H1 (cell line): Measurements from ENCODE around the gene RAD51D. TPM values are rescaled to one million over a fixed set of nuclear protein-coding genes. Genes with fewer than 3 reads are reported as not detected.

Experiments
- CTCF ChIA-PET: fragments of 300-600 bp; sonication (Branson Sonifier 250); formaldehyde crosslinking; loops from one replicate; lab custom pipeline; 2021; ENCODE audit not compliant: partially characterized antibody; lab: Charles Lee
- POLR2A ChIA-PET: fragments of 300-600 bp; sonication (Branson Sonifier 250); formaldehyde crosslinking; loops from one replicate; lab custom pipeline; 2021; ENCODE audit warnings: inconsistent platforms; ENCODE audit not compliant: partially characterized antibody; lab: Charles Lee
- DNase-seq, 2 experiments: peaks; one replicate each; pipeline versions ENCODE4 v3.0.0 to v3.0.0-alpha.2; 2010 to 2022; ENCODE audit warnings: low spot score in 2 of 2, low read depth in 1 of 2, mixed read lengths in 1 of 2
- FAIRE-seq: peaks from 2 replicates; lab custom pipeline; 2011; peaks lifted over from hg19 to GRCh38; lab: Jason Lieb, UNC
- H2AFZ ChIP-seq: 2 replicates; pipeline ENCODE4 v1.8.1; 2012; ENCODE audit warnings: low read length, inconsistent platforms
- H2AK5ac ChIP-seq: 2 replicates; pipeline ENCODE4 v1.6.1; 2013; ENCODE audit warnings: low read depth, low read length
- H2BK120ac ChIP-seq: replicated peaks from 2 replicates; pipeline ENCODE3; 2013; ENCODE audit warnings: low read depth, low read length, inconsistent platforms
- H2BK12ac ChIP-seq: 2 replicates; pipeline ENCODE4 v1.6.1; 2013; ENCODE audit warnings: low read depth, low read length
- H2BK15ac ChIP-seq: 2 replicates; pipeline ENCODE4 v1.6.1; 2013; ENCODE audit warnings: low read length
- H2BK20ac ChIP-seq: 2 replicates; pipeline ENCODE4 v1.6.1; 2013; ENCODE audit warnings: low read length
- H2BK5ac ChIP-seq: 2 replicates; pipeline ENCODE4 v1.6.1; 2013; ENCODE audit warnings: low read depth, low read length
- H3K14ac ChIP-seq: 2 replicates; pipeline ENCODE4 v1.6.1; 2013; ENCODE audit warnings: inconsistent platforms; ENCODE audit not compliant: insufficient read length
- H3K18ac ChIP-seq: 2 replicates; pipeline ENCODE4 v1.6.1; 2013; ENCODE audit warnings: low read length; ENCODE audit errors: extremely low read depth
- H3K23ac ChIP-seq: 2 replicates; pipeline ENCODE4 v1.6.1; 2013; ENCODE audit warnings: inconsistent platforms; ENCODE audit not compliant: insufficient read length
- H3K23me2 ChIP-seq: 2 replicates; pipeline ENCODE4 v1.6.1; 2013; ENCODE audit warnings: low read depth, low read length
- H3K27ac ChIP-seq: 2 replicates; pipeline ENCODE4 v1.6.1; 2011; ENCODE audit warnings: low read depth, low read length, inconsistent platforms
- H3K27me3 ChIP-seq, 4 experiments: replicated peaks in 1 of 4; 1 replicate in 1 of 4; 2 replicates in 3 of 4; pipeline versions ENCODE4 v1.6.1 to v1.8.1; 2011 to 2013; ENCODE audit warnings: low read length in 3 of 4, mild to moderate bottlenecking in 3 of 4, inconsistent platforms in 2 of 4, mixed read lengths in 2 of 4, moderate library complexity in 1 of 4; ENCODE audit not compliant: control insufficient read depth in 3 of 4, insufficient read depth in 3 of 4; ENCODE audit errors: extremely low read depth in 1 of 4
- H3K36me3 ChIP-seq, 4 experiments: 2 replicates each; pipeline versions ENCODE4 v1.6.1 to v1.8.1; 2011 to 2013; ENCODE audit warnings: mild to moderate bottlenecking in 4 of 4, low read length in 3 of 4, moderate library complexity in 2 of 4, control low read depth in 1 of 4, inconsistent platforms in 1 of 4; ENCODE audit not compliant: insufficient read depth in 4 of 4, control insufficient read depth in 2 of 4
- H3K4ac ChIP-seq: replicated peaks from 2 replicates; pipeline ENCODE3; 2013; ENCODE audit warnings: low read length, low read depth, mixed read lengths, inconsistent platforms; ENCODE audit not compliant: insufficient read length
- H3K4me1 ChIP-seq, 4 experiments: replicated peaks in 1 of 4; 1 replicate in 1 of 4; 2 replicates in 3 of 4; pipeline versions ENCODE4 v1.6.1 to v1.8.1; 2011 to 2013; ENCODE audit warnings: low read length in 3 of 4, inconsistent platforms in 2 of 4, mixed read lengths in 1 of 4; ENCODE audit not compliant: insufficient read depth in 4 of 4, control insufficient read depth in 3 of 4
- H3K4me2 ChIP-seq, 2 experiments: 2 replicates each; pipeline versions ENCODE4 v1.6.1 to v1.8.1; 2011 to 2013; ENCODE audit warnings: low read depth in 2 of 2, low read length in 2 of 2, control low read depth in 1 of 2, inconsistent platforms in 1 of 2, mild to moderate bottlenecking in 1 of 2; ENCODE audit not compliant: insufficient read depth in 1 of 2
- H3K4me3 ChIP-seq, 4 experiments: fragments of 200-600, 300-600 bp in 1 of 4; sonication (generic), shearing (Covaris generic), sonication (Bioruptor Twin) in 1 of 4; 2 replicates each; pipeline versions ENCODE4 v1.5.1 to v1.8.1; 2011 to 2016; ENCODE audit warnings: low read length in 4 of 4, low read depth in 3 of 4, control low read depth in 2 of 4, inconsistent platforms in 2 of 4, mild to moderate bottlenecking in 2 of 4, mixed read lengths in 1 of 4, moderate library complexity in 1 of 4; ENCODE audit not compliant: insufficient read depth in 2 of 4; ENCODE audit errors: extremely low read depth in 1 of 4
- H3K56ac ChIP-seq: replicated peaks from 2 replicates; pipeline ENCODE3; 2013; ENCODE audit warnings: low read depth, mild to moderate bottlenecking, mixed read lengths, low read length, inconsistent platforms; ENCODE audit not compliant: insufficient read length
- H3K79me1 ChIP-seq: 2 replicates; pipeline ENCODE4 v1.6.1; 2013; ENCODE audit warnings: low read depth, low read length, control low read depth
- H3K79me2 ChIP-seq, 2 experiments: 2 replicates each; pipeline versions ENCODE4 v1.6.1 to v1.8.1; 2012 to 2013; ENCODE audit warnings: low read length in 2 of 2, mild to moderate bottlenecking in 2 of 2, inconsistent platforms in 1 of 2; ENCODE audit not compliant: insufficient read depth in 2 of 2, control insufficient read depth in 1 of 2
- H3K9ac ChIP-seq, 4 experiments: replicated peaks in 1 of 4; 1 replicate in 1 of 4; 2 replicates in 3 of 4; pipeline versions ENCODE4 v1.6.1 to v1.8.1; 2011 to 2013; ENCODE audit warnings: low read depth in 3 of 4, low read length in 3 of 4, control low read depth in 2 of 4, mild to moderate bottlenecking in 2 of 4, moderate library complexity in 2 of 4, inconsistent platforms in 1 of 4; ENCODE audit errors: extremely low read depth in 1 of 4
- H3K9me3 ChIP-seq, 2 experiments: 2 replicates each; pipeline versions ENCODE4 v1.6.1 to v1.8.1; 2012 to 2013; ENCODE audit warnings: mild to moderate bottlenecking in 2 of 2, moderate library complexity in 2 of 2, control low read depth in 1 of 2, inconsistent platforms in 1 of 2, low read depth in 1 of 2, low read length in 1 of 2, mixed read lengths in 1 of 2; ENCODE audit not compliant: insufficient read depth in 2 of 2
- H4K20me1 ChIP-seq, 2 experiments: replicated peaks in 1 of 2; 2 replicates each; pipeline versions ENCODE3 to v1.8.1; 2011 to 2013; ENCODE audit warnings: inconsistent platforms in 2 of 2, low read length in 2 of 2, mild to moderate bottlenecking in 1 of 2; ENCODE audit not compliant: insufficient read depth in 2 of 2, control insufficient read depth in 1 of 2
- H4K5ac ChIP-seq: 2 replicates; pipeline ENCODE4 v1.6.1; 2013; ENCODE audit warnings: low read length, low read depth, mixed read lengths, inconsistent platforms; ENCODE audit not compliant: insufficient read length
- H4K8ac ChIP-seq: 2 replicates; pipeline ENCODE4 v1.8.0; 2013; ENCODE audit warnings: mild to moderate bottlenecking, moderate library complexity, low read length, inconsistent platforms; ENCODE audit not compliant: insufficient read depth; ENCODE audit errors: extremely low read depth
- H4K91ac ChIP-seq: replicated peaks from 2 replicates; pipeline ENCODE3; 2013; ENCODE audit warnings: low read length, mixed read lengths, inconsistent platforms; ENCODE audit not compliant: insufficient read length
- ATF2 ChIP-seq: IDR thresholded peaks from 2 replicates; pipeline ENCODE4 v1.6.1; 2012; ENCODE audit warnings: low read length, inconsistent platforms
- ATF3 ChIP-seq: IDR thresholded peaks from 2 replicates; pipeline ENCODE4 v1.6.1; 2011; ENCODE audit warnings: low read depth, mild to moderate bottlenecking, low read length; ENCODE audit not compliant: insufficient read depth
- BACH1 ChIP-seq: IDR thresholded peaks from 2 replicates; pipeline ENCODE4 v1.6.1; 2012; ENCODE audit warnings: low read length, improper control_type of control experiment
- BCL11A ChIP-seq, 2 experiments: IDR thresholded peaks; one replicate each; pipeline ENCODE4 v1.6.1; 2011; ENCODE audit warnings: low read depth in 2 of 2, low read length in 2 of 2, mild to moderate bottlenecking in 2 of 2
- CREB1 ChIP-seq: IDR thresholded peaks from 2 replicates; pipeline ENCODE4 v1.6.1; 2012; ENCODE audit warnings: inconsistent platforms
- CTBP2 ChIP-seq: IDR thresholded peaks from 2 replicates; pipeline ENCODE4 v1.7.0; 2011; ENCODE audit warnings: borderline replicate concordance, mild to moderate bottlenecking, moderate library complexity, mixed read lengths, low read length; ENCODE audit not compliant: insufficient read depth, insufficient read length
- POLR2A ChIP-seq, 2 experiments: IDR thresholded peaks; 1 replicate in 1 of 2; 2 replicates in 1 of 2; pipeline ENCODE4 v1.6.1; 2011; ENCODE audit warnings: low read depth in 2 of 2, low read length in 2 of 2, mild to moderate bottlenecking in 2 of 2; ENCODE audit errors: control extremely low read depth in 1 of 2
- RXRA ChIP-seq: IDR thresholded peaks from 2 replicates; pipeline ENCODE4 v1.6.1; 2011; ENCODE audit warnings: low read depth, mild to moderate bottlenecking, low read length, moderate library complexity; ENCODE audit not compliant: insufficient read depth
- SIX5 ChIP-seq: IDR thresholded peaks from 2 replicates; pipeline ENCODE4 v1.6.1; 2011; ENCODE audit warnings: mild to moderate bottlenecking, low read depth, low read length
- SUZ12 ChIP-seq: fragments of 200-600 bp; sonication (generic); IDR thresholded peaks from 2 replicates; pipeline ENCODE4 v1.6.1; 2012; ENCODE audit warnings: mild to moderate bottlenecking, inconsistent platforms, low read length, moderate library complexity, mixed read lengths
- YY1 ChIP-seq: IDR thresholded peaks from 2 replicates; pipeline ENCODE4 v1.6.1; 2011; ENCODE audit warnings: low read depth, mild to moderate bottlenecking, low read length
- WGBS, 2 experiments: shearing (Covaris generic) in 1 of 2; methylation state at CpG; one replicate each; pipeline versions ENCODE4 v1.1.6 to v1.1.7; 2013 to 2015; ENCODE audit warnings: low lambda C conversion rate in 2 of 2, mixed read lengths in 2 of 2, inconsistent platforms in 1 of 2, low coverage in 1 of 2, missing lambda C conversion rate in 1 of 2; ENCODE audit not compliant: insufficient replicate concordance in 2 of 2, insufficient coverage in 1 of 2, insufficient read length in 1 of 2; ENCODE audit errors: extremely low coverage in 1 of 2, missing lambda C conversion rate in 1 of 2; 5-methylcytosine and 5-hydroxymethylcytosine counted together
- polyA plus RNA-seq, 7 experiments: library from polyadenylated mRNA; depleted of rRNA in 3 of 7; stranded (reverse) in 5 of 7; unstranded in 2 of 7; fragments of >200 nt in 5 of 7; fragments of 200-250 nt in 2 of 7; gene quantifications; 1 replicate in 5 of 7; 2 replicates in 1 of 7; 4 replicates in 1 of 7; pipeline versions ENCODE4 v1.2.1 to v1.2.3, GENCODE V29; 2011 to 2013; ENCODE audit warnings: missing spikeins in 2 of 7, mixed read lengths in 2 of 7
- total RNA-seq: library from RNA; stranded (reverse); fragmentation: NEBNext Ultra II Directional; extraction: Animal tissue kit (Norgen Biotek cat#: 25700); gene quantifications from 2 replicates; pipeline ENCODE4 v1.2.1, GENCODE V29; 2021
- TF ChIP-seq, protein P1 (sequence below): IDR thresholded peaks from 2 replicates; pipeline ENCODE4 v1.6.1; 2012; ENCODE audit warnings: inconsistent platforms

RAD51D gene
- total and polyA plus RNA-seq, 2 of the 8 experiments (the other 6 are each of a cell fraction or from before 2014, with no cell fraction given): 10.2 to 12.9 TPM

DNA sequence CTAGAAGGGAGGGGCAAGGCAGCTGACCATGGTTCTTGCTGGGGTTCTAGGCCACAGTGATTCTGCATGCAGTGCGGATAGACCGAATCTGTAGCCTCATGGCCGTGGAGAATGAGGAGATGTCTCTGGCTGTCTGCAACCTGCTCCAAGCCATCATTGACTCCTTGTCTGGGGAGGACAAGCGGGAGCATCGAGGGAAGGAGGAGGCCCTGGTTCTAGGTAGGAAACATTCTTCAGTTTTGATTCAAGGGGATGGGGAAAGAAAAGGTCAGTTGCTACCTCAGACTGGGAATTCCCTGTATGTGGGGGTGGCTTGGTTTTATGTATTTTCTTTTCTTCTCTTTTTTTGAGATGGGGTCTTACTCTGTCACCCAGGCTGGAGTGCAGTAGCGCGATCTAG, 35.6 kb upstream of the RAD51D start:
- H3K27ac ChIP-seq: no peak overlapping the region
- no peak for FAIRE-seq
- CTCF ChIA-PET: interaction anchor here (1.0 kb wide), 1 partner anchor 17 kb away, joined by 3 read pairs; no protein-coding TSS in a partner anchor
- no peaks in the 10 kb centered on the region for H3K79me2 ChIP-seq
- no peak overlapping the region for H3K4me2 ChIP-seq
- 98% methylated on average over 7 of the region's 7 CpGs; no CpG with 5 or more reads in 1 of the 2 experiments for WGBS, 2 experiments
- no peak overlapping the region for H3K4ac ChIP-seq
- no peak overlapping the region for H2BK15ac ChIP-seq
- H3K9ac ChIP-seq: no peak overlapping the region
- H3K4me3 ChIP-seq: no peak overlapping the region
- no peak overlapping the region for H3K23ac ChIP-seq
- H3K9me3 ChIP-seq: no peaks in the 10 kb centered on the region
- H2BK20ac ChIP-seq: no peak overlapping the region
- H2BK120ac ChIP-seq: no peak overlapping the region
- DNase-seq: no peak
- no peak overlapping the region for H2AFZ ChIP-seq
- no peaks in the 10 kb centered on the region for H3K23me2 ChIP-seq
- H3K18ac ChIP-seq: no peak overlapping the region
- H3K4me1 ChIP-seq: no peaks in the 10 kb centered on the region
- H2AK5ac ChIP-seq: no peak overlapping the region
- no peak overlapping the region for H4K8ac ChIP-seq
- no peaks in the 10 kb centered on the region; the same call in 1 of the 2 replicates for H3K79me1 ChIP-seq
- no peak overlapping the region for H4K91ac ChIP-seq
- no peak overlapping the region for H3K56ac ChIP-seq
- no peak overlapping the region for H2BK5ac ChIP-seq
- POLR2A ChIA-PET: no interaction called here
- no peak overlapping the region for H3K14ac ChIP-seq
- no peaks in the 10 kb centered on the region for H3K36me3 ChIP-seq
- H4K5ac ChIP-seq: no peak overlapping the region
- H2BK12ac ChIP-seq: no peak overlapping the region
- no peaks in the 10 kb centered on the region for H4K20me1 ChIP-seq
- H3K27me3 ChIP-seq: no peaks in the 10 kb centered on the region
- TF ChIP-seq RXRA (no peak), BACH1 (no peak), CTBP2 (no peak), SUZ12 (no peak), YY1 (no peak), ATF2 (no peak), CREB1 (no peak), POLR2A (IDR thresholded peaks at IDR 0.05; ENCODE audit: control extremely low read depth in 1 of 2, low read depth in 2 of 2, low read length in 2 of 2) (no peak), SIX5 (no peak), ATF3 (no peak), BCL11A (IDR thresholded peaks at IDR 0.05; ENCODE audit: low read depth in 2 of 2, low read length in 2 of 2) (no peak)
- TF ChIP-seq, protein P1, sequence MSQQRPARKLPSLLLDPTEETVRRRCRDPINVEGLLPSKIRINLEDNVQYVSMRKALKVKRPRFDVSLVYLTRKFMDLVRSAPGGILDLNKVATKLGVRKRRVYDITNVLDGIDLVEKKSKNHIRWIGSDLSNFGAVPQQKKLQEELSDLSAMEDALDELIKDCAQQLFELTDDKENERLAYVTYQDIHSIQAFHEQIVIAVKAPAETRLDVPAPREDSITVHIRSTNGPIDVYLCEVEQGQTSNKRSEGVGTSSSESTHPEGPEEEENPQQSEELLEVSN: no peak
